ENCODE data around the gene FAM161B. TPM values are rescaled to one million over a fixed set of nuclear protein-coding genes. Genes with fewer than 3 reads are reported as not detected.

The FAM161B gene
- total and polyA plus RNA-seq, 2 of the 4 experiments (the other 2 are of a cell fraction) = 1.9 to 2.5 TPM

DNA sequence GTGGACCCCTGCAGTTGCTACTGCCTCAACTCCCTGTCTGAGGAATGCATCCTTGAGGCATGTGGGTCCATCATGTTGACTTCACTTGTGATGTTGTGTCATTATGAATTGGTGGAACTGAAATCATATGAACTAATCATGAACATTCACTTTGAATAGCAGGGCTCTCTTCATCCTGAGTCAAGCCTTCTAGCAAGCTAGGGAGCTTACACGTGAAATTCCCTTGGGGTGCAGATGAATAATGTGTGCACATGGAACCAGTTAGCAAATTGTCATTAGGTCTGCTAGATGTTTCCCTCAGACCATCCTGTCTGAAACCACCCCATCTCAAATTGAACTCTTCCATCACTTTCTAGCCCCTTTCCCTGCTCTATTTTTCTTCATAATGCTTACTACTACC lies 3.8 kb upstream of the FAM161B start:
- DNase-seq (no peak), ATAC-seq (ENCODE audit: low read depth) (no peak)
- Histone ChIP-seq H3K18ac (ENCODE audit: low read depth, low read length) (no peak overlapping the region), H3K27me3 (ENCODE audit: control insufficient read depth, insufficient read depth, low read length) (no peaks in the 10 kb centered on the region), H3K36me3 (ENCODE audit: control insufficient read depth, insufficient read depth, low read length) (peaks cover 24% of the 10 kb centered on the region), H2BK5ac (ENCODE audit: low read depth, low read length, poor library complexity, severe bottlenecking) (no peak overlapping the region), H4K91ac (ENCODE audit: insufficient read depth, low read depth, low read length) (no peak overlapping the region), H3K4ac (ENCODE audit: low read depth, low read length) (no peak overlapping the region), H3K56ac (ENCODE audit: extremely low read depth, insufficient read depth, low read length) (no peak overlapping the region), H3K4me3 (ENCODE audit: insufficient read depth, low read depth, low read length) (no peak overlapping the region), H4K8ac (ENCODE audit: low read depth in 2 of 2, low read length in 2 of 2) (no peak overlapping the region), H3K9ac (ENCODE audit: low read depth, low read length) (no peak overlapping the region), H2BK15ac (ENCODE audit: low read depth, low read length) (no peak overlapping the region), H2AFZ (replicated peaks; ENCODE audit: low read length, poor library complexity) (no peak overlapping the region), H3K9me3 (ENCODE audit: control insufficient read depth, insufficient read depth, low read length) (no peaks in the 10 kb centered on the region), H2AK9ac (replicated peaks; ENCODE audit: low read depth, low read length, poor library complexity) (no peak overlapping the region), H3K14ac (replicated peaks; ENCODE audit: low read depth, low read length) (no peak overlapping the region), H3K4me1 (ENCODE audit: control insufficient read depth, insufficient read depth, low read length) (no peaks in the 10 kb centered on the region; the same call in 1 of the 2 replicates), H3K4me2 (ENCODE audit: low read depth, low read length) (no peak overlapping the region), H2AK5ac (ENCODE audit: low read depth, low read length) (no peak overlapping the region), H3K9me1 (ENCODE audit: insufficient read depth, low read length) (0 out of 2 replicates have a peak, but pooled peaks cover 2% of the 10 kb centered on the region), H3K79me1 (ENCODE audit: low read depth in 1 of 2, low read length in 2 of 2) (peaks cover 17 to 29% of the 10 kb centered on the region in 2 experiments), H2BK120ac (ENCODE audit: low read depth, low read length) (no peak overlapping the region), H4K20me1 (ENCODE audit: insufficient read depth, low read length) (no peaks in the 10 kb centered on the region), H3K27ac (ENCODE audit: insufficient read depth, low read length) (no peak overlapping the region), H3K23ac (ENCODE audit: low read depth, low read length) (no peak overlapping the region), H2BK20ac (ENCODE audit: low read depth, low read length) (no peak overlapping the region), H4K5ac (ENCODE audit: low read depth, low read length) (no peak overlapping the region)
- no TSS peak for BruUV-seq (replicated peaks)
- dilution Hi-C loops (cut with HindIII; ENCODE audit: low sequenced_read_pairs, unreplicated experiment) (no loop called here), in situ Hi-C loops (cut with MboI; ENCODE audit: low sequenced_read_pairs) (no loop called here), intact Hi-C loops (cut with micrococcal nuclease) (no loop called here)
- POLR2A ChIA-PET (ENCODE audit: unreplicated experiment) = no interaction called here
- WGBS, 2 experiments (ENCODE audit: extremely low coverage in 2 of 2, insufficient read length in 1 of 2) = no CpG with 5 or more reads among the region's 1 CpG
- TF ChIP-seq SMC3 (IDR thresholded peaks at IDR 0.05; ENCODE audit: low read depth, low read length) (no peak), FOS (IDR thresholded peaks at IDR 0.05; ENCODE audit: low read depth, low read length) (no peak), RAD21 (IDR thresholded peaks at IDR 0.05; ENCODE audit: low read length) (no peak), RCOR1 (IDR thresholded peaks at IDR 0.05; ENCODE audit: insufficient replicate concordance, low read length) (no peak)
- CTCF ChIA-PET = no interaction called here

Data from IMR-90 (cell line).